Sigmoid colon (tissue), 4 donors: ENCODE results near the gene E2F2.

Experiments used
- EP300 ChIP-seq, 4 donors: sonication (generic); formaldehyde crosslinking; IDR thresholded peaks; one replicate each; pipeline ENCODE4 v1.6.1; 2017; ENCODE audit warnings: antibody characterized with exemption in 4 of 4
- POLR2A ChIP-seq, 2 donors: fragments of 450-650 bp; IDR thresholded peaks; one replicate each; pipeline ENCODE4 v1.6.1; 2016; ENCODE audit warnings: antibody characterized with exemption in 2 of 2, mild to moderate bottlenecking in 2 of 2, moderate library complexity in 2 of 2

DNA sequence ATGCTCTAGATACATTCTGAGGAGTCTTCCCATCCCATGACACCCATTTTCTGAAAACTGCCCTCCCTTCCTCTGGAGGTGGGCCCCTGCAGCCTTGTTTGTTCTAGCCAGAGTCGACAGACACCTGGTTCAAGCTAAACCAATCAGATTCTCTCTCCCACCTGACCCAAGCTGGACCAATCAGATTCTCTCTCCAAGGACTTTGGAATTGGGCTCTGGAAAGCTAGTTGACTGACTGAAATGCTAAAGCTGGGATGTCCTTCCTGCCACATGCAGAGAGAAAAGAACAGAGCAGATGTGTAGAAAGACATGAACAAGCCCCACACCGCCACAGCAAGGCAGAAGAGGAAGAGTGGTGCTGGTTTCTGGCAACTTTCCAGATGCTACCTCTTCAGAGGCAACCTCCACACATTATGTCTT lies 71.7 kb downstream of the E2F2 start:
- TF ChIP-seq POLR2A (IDR thresholded peaks at IDR 0.05) = no peak
- TF ChIP-seq EP300 (IDR thresholded peaks at IDR 0.05) = no peak
